Gastroesophageal sphincter (tissue), 3 donors: Measurements from ENCODE around the gene SSUH2.

ENCODE experiments used
- EP300 ChIP-seq: sonication (generic); formaldehyde crosslinking; IDR thresholded peaks from one replicate; pipeline ENCODE4 v1.6.1; 2017; ENCODE audit warnings: antibody characterized with exemption, mild to moderate bottlenecking
- POLR2A ChIP-seq, 2 donors: fragments of 450-650 bp; IDR thresholded peaks; one replicate each; pipeline ENCODE4 v1.6.1; 2017; ENCODE audit warnings: antibody characterized with exemption in 2 of 2, mild to moderate bottlenecking in 2 of 2, moderate library complexity in 1 of 2
- POLR2AphosphoS5 ChIP-seq: sonication (generic); formaldehyde crosslinking; IDR thresholded peaks from one replicate; pipeline ENCODE4 v1.6.1; 2017; ENCODE audit warnings: antibody characterized with exemption
- TF ChIP-seq, protein P1 (sequence below), 4 experiments: fragments of 200-600 bp in 2 of 4; fragments of 450-650 bp in 2 of 4; sonication (generic) in 1 of 4; IDR thresholded peaks; one replicate each; pipeline ENCODE4 v1.5.1; 2017 to 2019; ENCODE audit warnings: antibody characterized with exemption in 4 of 4, mild to moderate bottlenecking in 2 of 4, moderate library complexity in 2 of 4

DNA sequence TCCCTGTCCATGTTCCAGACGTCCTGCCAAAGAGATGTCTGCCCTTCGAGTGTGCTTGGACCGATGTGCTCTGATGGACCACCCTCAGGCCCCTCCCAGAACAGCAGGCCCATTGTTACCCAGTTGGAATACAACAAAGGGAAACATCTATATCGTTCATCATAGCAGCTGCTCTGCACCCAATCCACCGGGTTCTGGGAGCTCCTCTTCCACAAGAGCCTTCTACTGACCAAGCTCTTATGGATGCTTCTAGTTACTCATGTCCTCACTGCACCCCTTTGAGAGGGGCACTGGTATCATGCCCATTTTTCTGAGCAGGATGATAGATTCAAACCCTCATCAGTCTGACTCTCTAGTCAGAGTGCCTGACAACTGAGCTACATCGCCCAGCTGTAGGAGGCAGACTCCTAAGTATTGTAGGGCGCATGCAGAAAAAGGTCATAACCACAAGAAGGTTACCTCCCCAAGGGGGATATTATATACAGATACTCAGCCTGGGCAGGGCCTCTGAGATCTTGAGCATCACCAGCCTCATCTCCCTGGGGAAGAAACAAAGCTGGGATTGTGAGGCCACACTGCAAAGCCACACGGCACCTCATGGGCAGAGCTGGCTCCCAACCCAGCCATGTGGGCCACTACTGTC, at the start of gene SSUH2:
- TF ChIP-seq, protein P1, sequence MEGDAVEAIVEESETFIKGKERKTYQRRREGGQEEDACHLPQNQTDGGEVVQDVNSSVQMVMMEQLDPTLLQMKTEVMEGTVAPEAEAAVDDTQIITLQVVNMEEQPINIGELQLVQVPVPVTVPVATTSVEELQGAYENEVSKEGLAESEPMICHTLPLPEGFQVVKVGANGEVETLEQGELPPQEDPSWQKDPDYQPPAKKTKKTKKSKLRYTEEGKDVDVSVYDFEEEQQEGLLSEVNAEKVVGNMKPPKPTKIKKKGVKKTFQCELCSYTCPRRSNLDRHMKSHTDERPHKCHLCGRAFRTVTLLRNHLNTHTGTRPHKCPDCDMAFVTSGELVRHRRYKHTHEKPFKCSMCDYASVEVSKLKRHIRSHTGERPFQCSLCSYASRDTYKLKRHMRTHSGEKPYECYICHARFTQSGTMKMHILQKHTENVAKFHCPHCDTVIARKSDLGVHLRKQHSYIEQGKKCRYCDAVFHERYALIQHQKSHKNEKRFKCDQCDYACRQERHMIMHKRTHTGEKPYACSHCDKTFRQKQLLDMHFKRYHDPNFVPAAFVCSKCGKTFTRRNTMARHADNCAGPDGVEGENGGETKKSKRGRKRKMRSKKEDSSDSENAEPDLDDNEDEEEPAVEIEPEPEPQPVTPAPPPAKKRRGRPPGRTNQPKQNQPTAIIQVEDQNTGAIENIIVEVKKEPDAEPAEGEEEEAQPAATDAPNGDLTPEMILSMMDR (IDR thresholded peaks at IDR 0.05) = no peak
- TF ChIP-seq POLR2AphosphoS5 (no peak), POLR2A (IDR thresholded peaks at IDR 0.05) (no peak), EP300 (no peak)
